ENCODE results near the gene SWAP70. TPM values are rescaled to one million over a fixed set of nuclear protein-coding genes. Genes with fewer than 3 reads are reported as not detected.
"Not testable (repeated sequence)": the region's sequence is repeated elsewhere in the genome, so short reads cannot be mapped to it uniquely, and the experiment has no call there.

Gene SWAP70
- total RNA-seq, 1 donor from 2014 or later, result 19.1 TPM

DNA sequence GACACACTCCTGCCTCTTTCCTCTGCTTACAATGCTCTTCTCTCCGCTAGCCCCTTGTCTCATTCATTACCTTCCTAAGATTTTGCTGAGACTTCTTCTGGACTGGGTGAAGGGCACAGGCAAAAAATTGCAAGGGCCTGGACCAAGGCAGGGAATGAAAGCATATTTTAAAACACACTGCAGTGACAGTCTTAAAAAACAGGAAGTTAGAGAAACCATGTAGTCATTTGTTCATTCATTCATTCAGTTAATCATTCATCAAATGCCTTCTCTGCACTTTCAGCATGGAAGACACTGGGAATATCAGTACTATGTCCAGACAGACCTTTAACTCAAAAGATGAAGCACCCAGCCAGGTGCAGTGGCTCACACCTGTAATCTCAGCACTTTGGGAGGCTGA is 44.9 kb upstream of the SWAP70 start:
- H3K9me3 Mint-ChIP-seq (ENCODE audit: low read depth), result peaks cover 5% of the 10 kb centered on the region
- peaks cover 5% of the 10 kb centered on the region for H3K4me1 Mint-ChIP-seq (ENCODE audit: low read depth)
- H3K27ac Mint-ChIP-seq, result no peak overlapping the region
- no peak for DNase-seq (ENCODE audit: low spot score, unreplicated experiment)
- TF ChIP-seq, protein P1, sequence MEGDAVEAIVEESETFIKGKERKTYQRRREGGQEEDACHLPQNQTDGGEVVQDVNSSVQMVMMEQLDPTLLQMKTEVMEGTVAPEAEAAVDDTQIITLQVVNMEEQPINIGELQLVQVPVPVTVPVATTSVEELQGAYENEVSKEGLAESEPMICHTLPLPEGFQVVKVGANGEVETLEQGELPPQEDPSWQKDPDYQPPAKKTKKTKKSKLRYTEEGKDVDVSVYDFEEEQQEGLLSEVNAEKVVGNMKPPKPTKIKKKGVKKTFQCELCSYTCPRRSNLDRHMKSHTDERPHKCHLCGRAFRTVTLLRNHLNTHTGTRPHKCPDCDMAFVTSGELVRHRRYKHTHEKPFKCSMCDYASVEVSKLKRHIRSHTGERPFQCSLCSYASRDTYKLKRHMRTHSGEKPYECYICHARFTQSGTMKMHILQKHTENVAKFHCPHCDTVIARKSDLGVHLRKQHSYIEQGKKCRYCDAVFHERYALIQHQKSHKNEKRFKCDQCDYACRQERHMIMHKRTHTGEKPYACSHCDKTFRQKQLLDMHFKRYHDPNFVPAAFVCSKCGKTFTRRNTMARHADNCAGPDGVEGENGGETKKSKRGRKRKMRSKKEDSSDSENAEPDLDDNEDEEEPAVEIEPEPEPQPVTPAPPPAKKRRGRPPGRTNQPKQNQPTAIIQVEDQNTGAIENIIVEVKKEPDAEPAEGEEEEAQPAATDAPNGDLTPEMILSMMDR (IDR thresholded peaks at IDR 0.05; ENCODE audit: unreplicated experiment), result no peak
- H3K36me3 Mint-ChIP-seq (ENCODE audit: insufficient read depth), result peaks cover 2% of the 10 kb centered on the region
- H3K27me3 Mint-ChIP-seq, result peaks cover 7% of the 10 kb centered on the region
- no peak overlapping the region for H3K4me3 Mint-ChIP-seq (ENCODE audit: low read depth)

DNA sequence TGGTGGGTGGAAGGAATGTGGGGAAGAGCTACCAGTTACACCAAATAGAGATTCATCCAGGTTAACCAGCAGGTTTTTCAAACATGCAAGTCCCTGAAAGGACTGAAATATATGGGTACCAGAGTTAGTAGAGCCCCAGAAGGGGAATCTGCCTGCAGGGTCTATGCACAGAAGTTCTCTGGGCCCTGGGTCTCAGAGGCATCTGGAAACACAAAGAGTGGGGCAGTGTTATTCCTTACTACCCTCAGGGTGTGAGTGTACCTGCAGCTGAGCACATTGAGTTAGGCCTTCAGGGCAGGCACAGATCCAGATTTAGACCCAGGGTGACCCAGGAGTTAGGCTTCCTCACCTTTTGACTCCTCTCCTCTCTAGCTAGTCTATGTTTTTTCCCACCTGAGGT is 43.9 kb upstream of the SWAP70 start:
- Mint-ChIP-seq H3K36me3 (ENCODE audit: insufficient read depth) (peaks cover 2% of the 10 kb centered on the region), H3K27ac (no peak overlapping the region), H3K27me3 (peaks cover 7% of the 10 kb centered on the region), H3K9me3 (ENCODE audit: low read depth) (peaks cover 5% of the 10 kb centered on the region), H3K4me1 (ENCODE audit: low read depth) (no peaks in the 10 kb centered on the region), H3K4me3 (ENCODE audit: low read depth) (no peak overlapping the region)
- DNase-seq (ENCODE audit: low spot score, unreplicated experiment), result no peak
- TF ChIP-seq, protein P1 (IDR thresholded peaks at IDR 0.05; ENCODE audit: unreplicated experiment), result no peak

DNA sequence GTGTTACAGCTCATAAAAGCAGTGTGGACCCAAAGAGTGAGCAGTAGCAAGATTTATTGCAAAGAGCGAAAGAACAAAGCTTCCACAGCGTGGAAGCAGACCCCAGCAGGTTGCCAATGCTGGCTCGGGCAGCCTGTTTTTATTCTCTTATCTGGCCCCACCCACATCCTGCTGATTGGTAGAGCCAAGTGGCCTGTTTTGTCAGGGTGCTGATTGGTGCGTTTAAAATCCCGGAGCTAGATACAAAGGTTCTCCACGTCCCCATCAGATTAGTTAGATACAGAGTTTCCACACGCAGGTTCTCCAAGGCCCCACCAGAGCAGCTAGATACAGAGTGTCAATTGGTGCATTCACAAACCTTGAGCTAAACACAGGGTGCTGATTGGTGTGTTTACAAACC is 41.5 kb upstream of the SWAP70 start:
- DNase-seq (ENCODE audit: low spot score, unreplicated experiment); H3K9me3 Mint-ChIP-seq (ENCODE audit: low read depth); H3K27ac Mint-ChIP-seq; H3K4me1 Mint-ChIP-seq (ENCODE audit: low read depth); H3K4me3 Mint-ChIP-seq (ENCODE audit: low read depth); H3K36me3 Mint-ChIP-seq (ENCODE audit: insufficient read depth): not testable (repeated sequence)
- H3K27me3 Mint-ChIP-seq, result peaks cover 12% of the 10 kb centered on the region

DNA sequence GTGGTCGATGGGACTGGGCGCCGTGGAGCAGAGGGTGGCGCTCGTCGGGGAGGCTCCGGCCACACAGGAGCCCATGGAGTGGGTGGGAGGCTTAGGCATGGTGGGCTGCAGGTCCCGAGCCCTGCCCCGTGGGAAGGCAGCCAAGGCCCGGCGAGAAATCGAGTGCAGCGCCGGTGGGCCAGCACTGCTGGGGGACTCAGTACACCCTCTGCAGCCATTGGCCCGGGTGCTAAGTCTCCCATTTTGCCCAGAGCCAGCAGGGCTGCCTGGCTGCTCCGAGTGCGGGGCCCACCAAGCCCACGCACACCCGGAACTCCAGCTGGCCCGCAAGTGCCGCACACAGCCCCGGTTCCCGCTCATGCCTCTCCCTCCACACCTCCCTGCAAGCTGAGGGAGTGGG is 40.8 kb upstream of the SWAP70 start:
- H3K4me1 Mint-ChIP-seq (ENCODE audit: low read depth); H3K36me3 Mint-ChIP-seq (ENCODE audit: insufficient read depth); H3K27ac Mint-ChIP-seq; H3K9me3 Mint-ChIP-seq (ENCODE audit: low read depth); DNase-seq (ENCODE audit: low spot score, unreplicated experiment); H3K4me3 Mint-ChIP-seq (ENCODE audit: low read depth): not testable (repeated sequence)
- H3K27me3 Mint-ChIP-seq, result peaks cover 11% of the 10 kb centered on the region

DNA sequence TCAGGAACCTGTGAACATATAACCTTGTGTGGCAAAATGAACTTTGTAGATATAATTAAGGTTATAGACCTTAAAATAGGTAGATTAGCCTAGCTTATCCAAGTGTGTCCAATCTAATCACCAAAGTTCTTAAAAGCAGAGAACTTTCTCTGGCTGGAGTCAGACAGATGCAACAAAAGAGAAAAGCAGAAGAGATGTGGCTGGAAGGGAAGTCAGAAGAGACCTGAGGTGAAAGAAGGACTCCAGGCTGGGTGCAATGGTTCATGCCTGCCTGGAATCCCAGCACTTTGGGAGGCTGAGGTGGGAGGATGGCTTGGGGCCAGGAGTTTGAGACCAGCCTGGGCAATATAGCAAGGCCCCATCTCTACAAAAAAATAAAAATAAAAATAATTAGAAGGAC is 39.4 kb upstream of the SWAP70 start:
- DNase-seq (ENCODE audit: low spot score, unreplicated experiment), result no peak
- Mint-ChIP-seq H3K4me1 (ENCODE audit: low read depth) (no peaks in the 10 kb centered on the region), H3K27me3 (peaks cover 14% of the 10 kb centered on the region), H3K4me3 (ENCODE audit: low read depth) (no peak overlapping the region), H3K27ac (no peak overlapping the region), H3K9me3 (ENCODE audit: low read depth) (peaks cover 5% of the 10 kb centered on the region), H3K36me3 (ENCODE audit: insufficient read depth) (peaks cover 2% of the 10 kb centered on the region)
- TF ChIP-seq, protein P1 (IDR thresholded peaks at IDR 0.05; ENCODE audit: unreplicated experiment), result no peak

DNA sequence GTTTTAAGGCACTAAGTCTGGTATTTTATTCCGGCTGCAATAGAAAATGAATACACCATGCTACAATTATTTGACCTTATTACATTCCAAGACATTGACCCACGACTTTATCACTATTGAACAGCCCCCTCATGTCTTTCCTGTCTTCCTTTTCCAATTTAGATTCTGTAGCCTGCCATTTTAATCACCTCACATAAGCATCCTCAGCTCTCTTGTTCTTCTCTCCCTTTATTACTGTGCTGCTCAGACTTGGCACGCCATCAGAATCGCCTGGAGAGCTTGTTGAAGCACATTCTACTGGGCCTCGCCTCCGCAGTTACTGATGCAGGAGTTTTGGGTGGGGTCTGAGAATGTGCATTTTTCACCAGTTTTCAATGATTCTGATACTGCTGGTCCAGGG is 38.7 kb upstream of the SWAP70 start:
- TF ChIP-seq, protein P1 (IDR thresholded peaks at IDR 0.05; ENCODE audit: unreplicated experiment), result no peak
- peaks cover 2% of the 10 kb centered on the region for H3K36me3 Mint-ChIP-seq (ENCODE audit: insufficient read depth)
- H3K27ac Mint-ChIP-seq, result no peak overlapping the region
- no peak for DNase-seq (ENCODE audit: low spot score, unreplicated experiment)
- peaks cover 14% of the 10 kb centered on the region for H3K27me3 Mint-ChIP-seq
- H3K4me3 Mint-ChIP-seq (ENCODE audit: low read depth), result no peak overlapping the region
- H3K9me3 Mint-ChIP-seq (ENCODE audit: low read depth), result peaks cover 5% of the 10 kb centered on the region
- H3K4me1 Mint-ChIP-seq (ENCODE audit: low read depth), result no peaks in the 10 kb centered on the region
